Tibial artery (tissue), 4 donors: Measurements from ENCODE around the gene MPDZ.
A peak's percentile ranks its signal among the peaks of the same experiment; 100 is the strongest.

Experiments used
- DNase-seq, 2 donors: peaks; one replicate each; pipeline ENCODE4 v3.0.0-alpha.2; 2019
- H3K27ac ChIP-seq, 2 donors: fragments of 200-600 bp; sonication (generic) in 1 of 2; 1 replicate in 1 of 2; 2 replicates in 1 of 2; pipeline ENCODE4 v1.5.1; 2018 to 2019; ENCODE audit warnings: mild to moderate bottlenecking in 1 of 2
- H3K27me3 ChIP-seq, 2 donors: fragments of 200-600 bp; sonication (generic) in 1 of 2; one replicate each; pipeline versions ENCODE4 v1.5.1 to v1.6.0; 2016 to 2019
- H3K36me3 ChIP-seq, 3 donors: fragments of 200-600 bp; sonication (generic) in 2 of 3; one replicate each; pipeline ENCODE4 v1.5.1; 2016 to 2019; ENCODE audit warnings: mild to moderate bottlenecking in 2 of 3
- H3K4me1 ChIP-seq, 4 donors: fragments of 200-600 bp; sonication (generic) in 2 of 4; 1 replicate in 3 of 4; 2 replicates in 1 of 4; pipeline ENCODE4 v1.5.1; 2016 to 2019
- H3K4me3 ChIP-seq, 2 donors: fragments of 200-600 bp; sonication (generic) in 1 of 2; 1 replicate in 1 of 2; 2 replicates in 1 of 2; pipeline ENCODE4 v1.5.1; 2018 to 2019; ENCODE audit warnings: mild to moderate bottlenecking in 2 of 2
- H3K9me3 ChIP-seq, 3 donors: fragments of 200-600 bp; sonication (generic) in 1 of 3; one replicate each; pipeline ENCODE4 v1.5.1; 2016 to 2019
- CTCF ChIP-seq, 2 experiments: fragments of 200-600 bp in 1 of 2; fragments of 450-650 bp in 1 of 2; IDR thresholded peaks; one replicate each; pipeline ENCODE4 v1.5.1; 2017 to 2019; ENCODE audit warnings: antibody characterized with exemption in 2 of 2, mild to moderate bottlenecking in 1 of 2, moderate library complexity in 1 of 2
- intact Hi-C: fragments of 100-400 bp; cut with DNase I; formaldehyde crosslinking; loops from one replicate; pipeline ENCODE4 v1.15.0; 2023; ENCODE audit warnings: low total_unique reads

MPDZ gene

GRCh38 chr9:13140843-13141592 is 138.5 kb downstream of the MPDZ start:
- no peak for TF ChIP-seq CTCF (IDR thresholded peaks at IDR 0.05)
- no peak overlapping the region for H3K4me3 ChIP-seq
- H3K27me3 ChIP-seq = no peaks in the 10 kb centered on the region
- intact Hi-C loops = no loop called here
- no peak for DNase-seq
- H3K9me3 ChIP-seq = no peaks in the 10 kb centered on the region
- H3K27ac ChIP-seq = no peak overlapping the region
- peaks cover 20 to 22% (median 21%) of the 10 kb centered on the region in 3 donors for H3K36me3 ChIP-seq
- H3K4me1 ChIP-seq = peaks cover 0 to 75% (median 18%) of the 10 kb centered on the region in 4 donors

GRCh38 chr9:13139641-13140171 is 139.8 kb downstream of the MPDZ start:
- peak overlapping the region; percentile 27 to 34 for H3K27ac ChIP-seq
- intact Hi-C loops = no loop called here
- H3K9me3 ChIP-seq = no peaks in the 10 kb centered on the region
- peaks cover 0 to 62% (median 13%) of the 10 kb centered on the region in 4 donors for H3K4me1 ChIP-seq
- H3K36me3 ChIP-seq = peaks cover 32 to 36% (median 33%) of the 10 kb centered on the region in 3 donors
- no peak for DNase-seq
- TF ChIP-seq CTCF (IDR thresholded peaks at IDR 0.05) = no peak
- H3K27me3 ChIP-seq = no peaks in the 10 kb centered on the region
- no peak overlapping the region for H3K4me3 ChIP-seq

GRCh38 chr9:13137426-13137825 is 142.1 kb downstream of the MPDZ start:
- no peak for TF ChIP-seq CTCF (IDR thresholded peaks at IDR 0.05)
- Histone ChIP-seq H3K36me3 (peaks cover 54 to 57% (median 54%) of the 10 kb centered on the region in 3 donors), H3K27me3 (no peaks in the 10 kb centered on the region), H3K9me3 (no peaks in the 10 kb centered on the region), H3K4me3 (no peak overlapping the region), H3K27ac (no peak overlapping the region), H3K4me1 (peaks cover 0 to 45% (median 6%) of the 10 kb centered on the region in 4 donors)
- intact Hi-C loops = no loop called here
- DNase-seq = no peak

GRCh38 chr9:13131991-13132390 is 147.5 kb downstream of the MPDZ start:
- H3K36me3 ChIP-seq = peaks cover 53 to 56% (median 56%) of the 10 kb centered on the region in 3 donors
- H3K9me3 ChIP-seq = no peaks in the 10 kb centered on the region
- intact Hi-C loops = no loop called here
- no peak for DNase-seq
- no peaks in the 10 kb centered on the region for H3K27me3 ChIP-seq
- H3K27ac ChIP-seq = no peak overlapping the region
- H3K4me1 ChIP-seq = peaks cover 0 to 11% (median 0%) of the 10 kb centered on the region in 4 donors
- TF ChIP-seq CTCF (IDR thresholded peaks at IDR 0.05) = no peak
- no peak overlapping the region for H3K4me3 ChIP-seq

GRCh38 chr9:13131416-13131815 is 148.1 kb downstream of the MPDZ start:
- no peak overlapping the region for H3K27ac ChIP-seq
- peaks cover 53% of the 10 kb centered on the region in 3 donors for H3K36me3 ChIP-seq
- no peak overlapping the region for H3K4me3 ChIP-seq
- DNase-seq = no peak
- intact Hi-C loops = no loop called here
- peaks cover 0 to 8% (median 0%) of the 10 kb centered on the region in 4 donors for H3K4me1 ChIP-seq
- TF ChIP-seq CTCF (IDR thresholded peaks at IDR 0.05) = no peak
- H3K27me3 ChIP-seq = no peaks in the 10 kb centered on the region
- no peaks in the 10 kb centered on the region for H3K9me3 ChIP-seq
